Fibroblast of skin of left quadriceps (primary cell): ENCODE measurements around the gene MT1F.
A peak's percentile ranks its signal among the peaks of the same experiment; 100 is the strongest.
"Not testable (repeated sequence)": the region's sequence is repeated elsewhere in the genome, so short reads cannot be mapped to it uniquely, and the experiment has no call there.

Experiments
- DNase-seq, 2 experiments: peaks; one replicate each; pipeline ENCODE4 v3.0.0-alpha.2; 2013; ENCODE audit warnings: low read depth in 2 of 2

MT1F gene

GRCh38 chr16:56672761-56673536 lies 15.2 kb downstream of the MT1F start:
- DNase-seq: no peak

GRCh38 chr16:56673921-56674320 lies 16.2 kb downstream of the MT1F start:
- DNase-seq: no peak

DNA sequence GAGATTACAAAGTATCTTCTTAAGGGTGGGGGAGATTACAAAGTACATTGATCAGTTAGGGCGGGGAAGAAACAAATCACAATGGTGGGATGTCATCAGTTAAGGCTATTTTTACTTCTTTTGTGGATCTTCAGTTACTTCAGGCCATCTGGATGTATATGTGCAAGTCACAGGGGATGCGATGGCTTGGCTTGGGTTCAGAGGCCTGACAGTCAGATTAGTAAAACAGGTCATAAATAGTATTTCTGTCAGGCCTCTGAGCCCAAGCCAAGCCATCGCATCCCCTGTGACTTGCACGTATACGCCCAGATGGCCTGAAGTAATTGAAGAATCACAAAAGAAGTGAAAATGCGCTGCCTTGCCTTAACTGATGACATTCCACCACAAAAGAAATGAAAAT lies 16.8 kb downstream of the MT1F start:
- DNase-seq: not testable (repeated sequence)

DNA sequence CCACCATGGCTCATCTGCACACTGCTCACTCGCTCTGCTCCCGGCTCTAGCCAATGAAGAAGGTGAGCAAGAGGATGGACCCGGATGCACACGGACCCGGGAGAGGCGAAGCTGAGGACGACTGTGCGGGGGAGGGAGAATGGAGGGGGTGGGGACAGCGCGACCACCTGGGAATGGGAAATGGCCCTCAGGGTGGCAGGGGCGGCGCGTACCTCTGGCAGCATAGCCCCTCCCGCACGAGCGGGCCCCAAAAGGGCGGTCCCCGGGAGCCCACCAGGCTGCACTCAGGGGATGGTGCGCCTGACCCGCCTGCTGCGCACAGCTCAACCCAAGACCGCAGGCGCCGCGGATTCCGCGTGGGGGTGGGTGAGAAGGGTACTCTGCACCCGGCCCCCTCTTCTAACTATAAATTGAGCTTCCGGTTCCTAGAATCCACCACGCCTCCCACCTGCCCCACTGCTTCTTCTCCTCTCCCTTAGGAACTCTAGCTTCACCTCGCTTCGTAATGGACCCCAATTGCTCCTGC lies 18.0 kb downstream of the MT1F start:
- DNase-seq: no peak

GRCh38 chr16:56677474-56677873 lies 19.7 kb downstream of the MT1F start:
- no peak for DNase-seq

GRCh38 chr16:56679078-56679730 lies 21.4 kb downstream of the MT1F start:
- no peak for DNase-seq

DNA sequence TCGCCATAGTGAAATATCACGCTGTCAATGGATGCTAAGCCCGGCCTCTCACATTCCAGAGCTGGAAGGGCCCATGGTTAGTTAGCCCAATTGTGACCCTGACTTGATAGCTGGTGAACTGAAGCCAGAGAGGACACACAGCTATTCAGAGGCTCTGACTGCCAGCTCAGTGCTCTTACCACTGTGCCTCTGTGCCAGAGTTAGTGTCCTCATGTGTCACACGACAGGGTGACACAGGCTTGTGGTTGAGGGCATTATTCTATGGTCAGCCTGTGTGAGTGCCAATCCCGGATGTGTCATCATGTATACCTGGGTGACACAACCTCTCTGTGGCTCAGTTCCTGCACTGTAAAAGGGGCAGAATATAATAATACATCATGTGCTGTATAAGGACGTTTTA lies 22.1 kb downstream of the MT1F start:
- no peak for DNase-seq

DNA sequence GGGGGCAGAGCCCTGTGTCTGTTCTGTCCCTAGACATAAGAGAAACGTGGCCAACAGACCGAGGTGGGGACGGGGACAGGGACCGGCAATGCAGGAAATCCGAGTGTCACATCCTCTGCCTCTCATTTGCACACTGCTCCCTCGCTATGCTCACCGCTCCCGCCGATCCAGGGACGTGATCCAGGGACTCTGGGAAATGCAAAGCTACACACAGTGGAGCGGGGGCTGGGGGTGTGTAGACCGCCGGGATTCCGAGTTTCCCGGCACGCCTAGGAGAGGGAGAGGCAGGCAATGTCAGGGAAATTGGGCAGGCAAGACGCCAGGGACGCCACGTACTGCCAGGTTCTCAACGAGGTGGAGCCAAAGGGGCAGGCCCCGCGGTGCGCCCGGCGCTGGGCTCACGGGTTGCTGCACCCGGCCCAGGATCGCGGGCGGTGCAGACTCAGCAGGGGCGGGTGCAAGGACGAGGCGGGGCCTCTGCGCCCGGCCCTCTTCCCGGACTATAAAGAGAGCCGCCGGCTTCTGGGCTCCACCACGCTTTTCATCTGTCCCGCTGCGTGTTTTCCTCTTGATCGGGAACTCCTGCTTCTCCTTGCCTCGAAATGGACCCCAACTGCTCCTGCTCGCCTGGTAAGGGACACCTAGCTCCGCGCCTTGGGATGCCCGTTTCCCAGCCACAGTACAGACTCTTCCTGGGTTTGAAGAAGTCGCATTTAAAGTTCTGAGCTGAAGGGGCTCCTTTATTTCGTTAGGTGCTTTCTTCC lies 24.4 kb downstream of the MT1F start, which contains the start of gene MT1X:
TSS of gene MT1X (plus strand) at position 532 of the 764 bp plus-strand sequence. CDS start at position 603, 71 bp downstream.
- peak; percentile 72 to 77 for DNase-seq

GRCh38 chr16:56682703-56683397 lies 25.1 kb downstream of the MT1F start:
- no peak for DNase-seq

GRCh38 chr16:56683424-56684172 lies 25.8 kb downstream of the MT1F start:
- DNase-seq: no peak

- no peak for DNase-seq
Measured at GRCh38 chr16:56684256-56684925, 26.6 kb downstream of the MT1F start.

DNA sequence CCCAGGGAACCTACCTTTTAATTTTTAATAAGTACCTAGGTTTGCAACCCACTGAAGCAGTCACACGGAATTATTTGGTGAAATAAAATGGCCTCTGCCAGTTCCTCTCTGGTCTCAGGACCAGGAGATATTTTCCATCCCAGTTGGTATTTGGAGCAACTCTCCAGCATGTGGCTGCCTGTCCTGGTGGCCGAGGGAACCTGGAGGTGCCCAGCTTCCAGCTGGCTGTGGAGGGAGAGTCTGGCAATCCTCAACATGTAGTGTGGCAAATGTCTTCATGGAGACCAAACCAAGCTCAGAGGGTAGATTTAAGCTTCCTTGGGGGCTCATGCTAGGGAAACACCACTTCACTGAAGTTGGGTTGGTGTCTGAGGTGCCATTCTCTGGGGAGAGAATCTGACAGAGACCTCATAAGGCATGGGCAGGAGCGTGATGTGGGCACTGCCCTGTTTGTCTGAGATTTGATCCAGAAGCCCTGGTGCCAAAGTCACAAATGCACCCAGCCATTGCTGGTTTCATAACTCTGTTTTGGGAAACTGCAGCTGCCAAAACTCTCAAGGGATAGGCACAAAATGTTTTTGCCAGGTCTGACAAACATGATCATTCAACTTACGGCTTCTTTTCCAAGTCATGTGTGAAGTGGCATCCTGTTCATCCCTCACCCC lies 27.3 kb downstream of the MT1F start:
- DNase-seq: no peak

DNA sequence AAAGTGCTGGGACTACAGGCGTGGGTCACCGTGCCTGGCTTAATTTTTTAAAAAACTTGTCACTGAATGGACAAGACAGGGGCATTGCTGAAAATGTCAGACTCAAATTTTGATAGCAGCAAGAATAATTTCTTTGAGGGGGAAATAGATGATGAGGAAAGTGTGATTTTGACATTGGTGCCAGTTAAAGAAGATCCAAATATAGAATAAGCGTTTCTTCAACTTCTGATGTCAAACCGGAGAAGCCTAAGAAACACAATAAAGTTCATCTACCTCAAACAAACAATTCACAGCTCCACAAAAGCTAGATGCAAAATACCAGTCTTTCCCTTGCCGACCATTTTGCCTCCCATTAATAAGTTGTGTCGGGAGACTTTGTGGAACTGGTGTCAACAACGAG lies 29.0 kb downstream of the MT1F start:
- no peak for DNase-seq

DNA sequence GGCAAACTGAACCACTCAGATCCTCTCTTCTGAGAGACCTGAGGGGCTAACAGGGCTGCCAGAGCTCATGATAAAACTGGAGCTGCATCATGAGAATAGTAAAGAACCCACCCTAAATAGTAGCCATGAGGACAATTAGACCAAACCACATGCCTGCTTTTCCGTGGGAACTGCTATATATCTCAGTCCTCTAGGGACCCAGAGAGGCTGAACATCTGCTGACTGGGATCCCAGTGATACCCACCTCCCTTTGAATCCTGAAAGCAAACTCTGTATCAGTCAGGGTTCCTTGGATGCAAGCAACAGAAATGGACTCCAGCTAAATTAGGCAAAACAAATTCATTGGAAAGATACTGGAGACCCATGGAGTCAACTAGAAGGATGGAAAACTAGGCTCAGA lies 31.0 kb downstream of the MT1F start:
- DNase-seq: no peak

DNA sequence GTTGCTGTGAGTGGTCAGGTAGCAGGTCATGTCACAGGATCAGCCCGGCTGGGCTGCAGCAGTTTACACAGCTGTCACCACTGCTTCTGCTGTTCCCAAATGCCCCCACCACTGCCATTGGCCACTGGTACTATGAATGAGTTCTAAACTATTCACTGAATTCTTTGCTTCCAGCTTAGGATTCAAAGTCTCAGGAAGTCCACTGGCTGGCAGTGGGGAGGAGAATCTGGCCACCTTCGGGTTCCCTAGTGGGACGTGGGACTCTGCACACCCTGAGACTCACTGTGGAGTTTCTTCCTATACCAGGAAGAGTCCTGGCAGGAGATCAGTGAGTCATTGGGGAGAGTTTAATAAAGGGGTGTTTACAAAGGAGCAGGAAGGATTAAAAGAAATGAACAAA lies 31.4 kb downstream of the MT1F start:
- DNase-seq: no peak

DNA sequence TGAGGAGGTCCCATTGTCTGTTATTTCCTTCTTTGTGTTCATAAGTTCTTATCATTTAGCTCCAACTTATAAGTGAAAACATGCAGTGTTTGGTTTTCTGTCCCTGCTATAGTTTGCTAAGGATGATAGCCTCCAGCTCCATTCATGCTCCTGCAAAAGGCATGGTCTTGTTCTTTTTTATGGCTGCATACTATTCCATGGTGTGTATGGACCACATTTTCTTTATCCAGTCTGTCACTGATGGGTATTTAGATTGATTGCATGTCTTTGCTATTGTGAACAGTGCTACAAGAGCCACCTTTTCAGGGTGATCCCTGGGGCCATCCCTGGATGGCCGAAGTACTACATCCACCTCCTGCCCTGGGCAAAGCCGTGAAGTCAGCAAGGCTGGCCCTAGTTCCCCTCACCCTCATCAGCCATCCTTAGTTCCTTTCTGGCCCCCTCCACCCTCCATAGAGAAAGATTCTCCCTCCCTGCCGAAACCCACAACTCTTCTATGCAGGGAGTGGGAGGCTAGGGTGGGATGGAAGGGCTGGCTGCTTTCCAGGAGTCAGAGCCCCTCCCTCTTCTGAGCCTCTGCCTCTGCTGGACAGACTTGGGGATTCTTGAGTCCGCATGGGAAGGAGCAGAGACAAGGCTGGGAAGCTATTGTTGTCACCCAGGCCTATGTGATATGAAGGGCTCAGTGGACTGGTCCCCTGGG lies 32.8 kb downstream of the MT1F start:
- no peak for DNase-seq

DNA sequence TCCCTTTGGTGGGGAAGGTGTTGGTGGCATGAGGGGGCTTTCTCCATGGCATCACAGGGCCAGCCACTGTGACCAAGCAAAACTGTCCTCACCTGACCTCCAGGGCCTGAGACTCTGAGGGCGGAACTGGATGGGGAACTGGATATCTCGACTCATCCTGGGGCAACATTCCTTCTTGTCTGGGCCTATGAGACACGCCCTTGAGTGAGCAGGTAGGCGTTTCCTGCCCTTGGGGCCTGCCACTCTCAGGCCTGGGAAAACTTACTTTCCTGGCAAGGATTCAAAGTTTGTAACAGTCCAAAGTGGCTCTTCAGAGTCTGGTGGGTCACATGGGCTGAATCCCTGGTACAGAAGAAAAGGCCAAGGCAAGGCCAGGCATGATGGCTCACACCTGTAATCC lies 34.1 kb downstream of the MT1F start:
- DNase-seq: no peak

- DNase-seq: no peak
Measured at GRCh38 chr16:56695246-56695645, 37.5 kb downstream of the MT1F start.

DNA sequence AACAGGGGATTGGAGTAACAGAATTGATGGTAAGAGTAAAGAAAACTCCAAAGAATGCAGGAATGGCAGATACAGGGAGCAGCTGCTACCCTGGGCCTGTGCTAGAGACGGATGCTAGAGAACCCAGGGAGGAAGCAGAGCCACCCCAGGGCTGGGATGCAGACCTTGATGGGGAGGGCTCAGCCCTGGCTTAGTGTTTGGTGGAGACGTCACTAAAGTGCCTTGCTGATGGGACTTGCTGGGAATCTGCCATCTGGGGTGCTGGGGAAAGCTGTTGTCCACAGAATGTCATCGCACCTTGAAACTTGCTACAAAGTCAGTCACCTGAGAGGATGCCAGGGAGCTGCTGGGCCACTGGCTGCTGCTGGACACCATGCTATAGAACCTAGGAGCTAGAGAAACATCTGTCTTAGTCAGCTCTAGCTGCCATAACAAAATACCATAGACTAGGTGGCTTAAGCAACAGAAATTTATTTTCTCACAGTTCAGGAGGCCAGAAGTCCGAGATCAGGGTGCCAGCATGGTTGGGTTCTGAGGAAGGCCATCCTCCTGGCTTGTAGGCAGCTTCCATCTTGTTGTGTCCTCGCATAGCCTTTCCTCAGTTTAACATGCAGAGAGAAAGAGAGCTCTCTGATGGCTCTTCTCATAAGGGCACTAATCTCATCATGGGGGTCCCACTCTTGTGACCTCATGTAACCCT lies 39.8 kb downstream of the MT1F start:
- no peak for DNase-seq
